ENCODE data around the gene CDK5R2. TPM values are rescaled to one million over a fixed set of nuclear protein-coding genes. Genes with fewer than 3 reads are reported as not detected.

CDK5R2 gene
- polyA plus RNA-seq, 2 of the 4 experiments (the other 2 are of a cell fraction), result 0.63 to 0.94 TPM

GRCh38 chr2:219003267-219003634 lies 43.8 kb downstream of the CDK5R2 start:
- Histone ChIP-seq H3K27ac (peak overlapping the region in 1 of 2 experiments; percentile 83; a peak in 2 of 6 replicates), H3K4me3 (peak overlapping the region; percentile 59), H3K4me2 (peak overlapping the region; percentile 97), H3K9me3 (no peaks in the 10 kb centered on the region), H3K4me1 (peaks cover 7% of the 10 kb centered on the region)
- WGBS (ENCODE audit: missing lambda C conversion rate), result 16% methylated on average over 17 of the region's 20 CpGs
- DNase-seq (ENCODE audit: low read depth in 1 of 2, low spot score in 1 of 2) (no peak), ATAC-seq (peak in 1 of 2 experiments; percentile 1; a peak in 2 of 6 replicates), FAIRE-seq (no peak)
- ChIA-PET CTCF (interaction anchor here (0.6 to 7.1 kb wide), 26 partner anchors 8 to 301 kb away, joined by 3 to 59 read pairs (median 7); no protein-coding TSS in a partner anchor), POLR2A (interaction anchor here (0.6 kb wide), 1 partner anchor 557 kb away, joined by 3 read pairs; no protein-coding TSS in a partner anchor)
- TF ChIP-seq FOSB (CRISPR knock-in tag; IDR thresholded peaks at IDR 0.05) (no peak), NR3C1 (IDR thresholded peaks at IDR 0.05) (no peak), TFCP2L1 (CRISPR knock-in tag; IDR thresholded peaks at IDR 0.05) (no peak), HOXB13 (CRISPR knock-in tag; IDR thresholded peaks at IDR 0.05; ENCODE audit: low read depth) (no peak), TP53 (CRISPR knock-in tag; IDR thresholded peaks at IDR 0.05) (no peak), CBX8 (IDR thresholded peaks at IDR 0.05) (no peak), E2F6 (IDR thresholded peaks at IDR 0.05; ENCODE audit: borderline replicate concordance, low read depth) (no peak), FOSL2 (IDR thresholded peaks at IDR 0.05) (no peak), FOSL2 (CRISPR knock-in tag; IDR thresholded peaks at IDR 0.05) (no peak), SMC3 (IDR thresholded peaks at IDR 0.05) (no peak; the same call in 2 of the 3 replicates), KDM1A (IDR thresholded peaks at IDR 0.05; ENCODE audit: low read depth) (no peak), MAFK (IDR thresholded peaks at IDR 0.05; ENCODE audit: partially characterized antibody) (no peak), MAZ (IDR thresholded peaks at IDR 0.05; ENCODE audit: borderline replicate concordance, low read depth, low read length) (no peak)
- TF ChIP-seq, protein P1, sequence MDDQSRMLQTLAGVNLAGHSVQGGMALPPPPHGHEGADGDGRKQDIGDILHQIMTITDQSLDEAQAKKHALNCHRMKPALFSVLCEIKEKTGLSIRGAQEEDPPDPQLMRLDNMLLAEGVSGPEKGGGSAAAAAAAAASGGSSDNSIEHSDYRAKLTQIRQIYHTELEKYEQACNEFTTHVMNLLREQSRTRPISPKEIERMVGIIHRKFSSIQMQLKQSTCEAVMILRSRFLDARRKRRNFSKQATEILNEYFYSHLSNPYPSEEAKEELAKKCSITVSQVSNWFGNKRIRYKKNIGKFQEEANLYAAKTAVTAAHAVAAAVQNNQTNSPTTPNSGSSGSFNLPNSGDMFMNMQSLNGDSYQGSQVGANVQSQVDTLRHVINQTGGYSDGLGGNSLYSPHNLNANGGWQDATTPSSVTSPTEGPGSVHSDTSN (IDR thresholded peaks at IDR 0.05), result no peak
- TF ChIP-seq, protein P2, sequence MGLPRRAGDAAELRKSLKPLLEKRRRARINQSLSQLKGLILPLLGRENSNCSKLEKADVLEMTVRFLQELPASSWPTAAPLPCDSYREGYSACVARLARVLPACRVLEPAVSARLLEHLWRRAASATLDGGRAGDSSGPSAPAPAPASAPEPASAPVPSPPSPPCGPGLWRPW (IDR thresholded peaks at IDR 0.05), result no peak

DNA sequence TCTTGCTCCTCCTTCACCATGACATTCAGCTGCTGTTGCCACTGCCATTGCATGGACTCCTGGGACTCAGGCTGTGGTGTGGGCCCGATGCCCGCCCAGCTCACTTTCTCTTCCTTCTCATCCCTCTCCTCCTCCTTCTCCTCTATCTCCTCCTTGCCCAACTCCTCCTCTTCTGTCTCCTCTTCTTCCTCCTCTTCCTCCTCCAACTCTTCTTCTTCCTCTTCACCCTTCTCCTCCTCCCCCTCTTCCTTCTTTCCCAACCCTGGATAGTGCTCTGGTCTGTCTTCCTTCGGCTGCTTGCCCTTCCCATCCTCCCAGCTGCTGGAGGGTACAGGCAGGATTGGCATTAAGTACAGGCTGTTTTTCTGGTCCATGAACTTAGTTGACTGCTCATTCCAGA lies 44.5 kb downstream of the CDK5R2 start:
- no peak for TF ChIP-seq REST (IDR thresholded peaks at IDR 0.05)
- TF ChIP-seq CHD4 (IDR thresholded peaks at IDR 0.05; ENCODE audit: borderline replicate concordance), result no peak
- TF ChIP-seq HDAC2 (IDR thresholded peaks at IDR 0.05), result no peak
- TF ChIP-seq MAX (IDR thresholded peaks at IDR 0.05), result no peak
- TF ChIP-seq SMC3 (IDR thresholded peaks at IDR 0.05), result no peak
- TF ChIP-seq ZSCAN20 (CRISPR knock-in tag; IDR thresholded peaks at IDR 0.05), result no peak
- no peak for TF ChIP-seq CEBPB (IDR thresholded peaks at IDR 0.05)
- no peak for TF ChIP-seq ZFP36 (IDR thresholded peaks at IDR 0.05; ENCODE audit: borderline replicate concordance, partially characterized antibody)
- no peak for TF ChIP-seq E2F6 (IDR thresholded peaks at IDR 0.05; ENCODE audit: borderline replicate concordance, low read depth)
- TF ChIP-seq, protein P3, sequence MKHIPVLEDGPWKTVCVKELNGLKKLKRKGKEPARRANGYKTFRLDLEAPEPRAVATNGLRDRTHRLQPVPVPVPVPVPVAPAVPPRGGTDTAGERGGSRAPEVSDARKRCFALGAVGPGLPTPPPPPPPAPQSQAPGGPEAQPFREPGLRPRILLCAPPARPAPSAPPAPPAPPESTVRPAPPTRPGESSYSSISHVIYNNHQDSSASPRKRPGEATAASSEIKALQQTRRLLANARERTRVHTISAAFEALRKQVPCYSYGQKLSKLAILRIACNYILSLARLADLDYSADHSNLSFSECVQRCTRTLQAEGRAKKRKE (CRISPR knock-in tag; IDR thresholded peaks at IDR 0.05; ENCODE audit: low read depth), result no peak
- TF ChIP-seq JUN (IDR thresholded peaks at IDR 0.05), result no peak
- no peak for TF ChIP-seq CHD2 (IDR thresholded peaks at IDR 0.05; ENCODE audit: low read length, partially characterized antibody)
- TF ChIP-seq, protein P4, sequence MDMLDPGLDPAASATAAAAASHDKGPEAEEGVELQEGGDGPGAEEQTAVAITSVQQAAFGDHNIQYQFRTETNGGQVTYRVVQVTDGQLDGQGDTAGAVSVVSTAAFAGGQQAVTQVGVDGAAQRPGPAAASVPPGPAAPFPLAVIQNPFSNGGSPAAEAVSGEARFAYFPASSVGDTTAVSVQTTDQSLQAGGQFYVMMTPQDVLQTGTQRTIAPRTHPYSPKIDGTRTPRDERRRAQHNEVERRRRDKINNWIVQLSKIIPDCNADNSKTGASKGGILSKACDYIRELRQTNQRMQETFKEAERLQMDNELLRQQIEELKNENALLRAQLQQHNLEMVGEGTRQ (IDR thresholded peaks at IDR 0.05), result no peak
- CTCF ChIA-PET, result interaction anchor here (0.6 to 7.1 kb wide), 11 partner anchors 9 to 294 kb away, joined by 3 to 59 read pairs (median 14); no protein-coding TSS in a partner anchor
- FAIRE-seq, result no peak

More for the DNA sequence above, 44.5 kb downstream of the CDK5R2 start:
- WGBS (ENCODE audit: missing lambda C conversion rate), result 92% methylated on average over 3 of the region's 3 CpGs
- Histone ChIP-seq H3K27ac (no peak overlapping the region), H3K4me3 (no peak overlapping the region), H3K4me2 (no peak overlapping the region), H3K9me3 (no peaks in the 10 kb centered on the region), H3K4me1 (peaks cover 7% of the 10 kb centered on the region)
- DNase-seq (ENCODE audit: low read depth in 1 of 2, low spot score in 1 of 2) (no peak), ATAC-seq (no peak)
- POLR2A ChIA-PET, result no interaction called here

Data from A549 (cell line).